GM23338 (cell line): ENCODE measurements around the gene SIDT1. TPM values are rescaled to one million over a fixed set of nuclear protein-coding genes. Genes with fewer than 3 reads are reported as not detected.

Experiments
- ATAC-seq: fragments of 200-7000 bp; cut with Tn5 transposase; 3 replicates; pipeline ENCODE4 v1.9.1; 2020
- DNase-seq: peaks from one replicate; pipeline ENCODE4 v3.0.0-alpha.2; 2015; ENCODE audit warnings: low spot score
- H2AFZ ChIP-seq: fragments of 200-600 bp; sonication (generic); 2 replicates; pipeline ENCODE4 v1.8.0; 2016; ENCODE audit warnings: antibody characterized with exemption, mild to moderate bottlenecking, moderate library complexity
- H3F3A ChIP-seq: fragments of 200-600 bp; sonication (generic); replicated peaks from 2 replicates; pipeline ENCODE4 v1.8.0; 2017; ENCODE audit warnings: antibody characterized with exemption, mixed run types, low read depth
- H3K27ac ChIP-seq: fragments of 200-600 bp; sonication (generic); 2 replicates; pipeline ENCODE4 v1.6.1; 2016; ENCODE audit warnings: low read depth
- H3K27me3 ChIP-seq: fragments of 200-600 bp; sonication (generic); 2 replicates; pipeline ENCODE4 v1.8.0; 2016; ENCODE audit warnings: mild to moderate bottlenecking, mixed run types, moderate library complexity; ENCODE audit not compliant: insufficient read depth
- H3K36me3 ChIP-seq: fragments of 200-600 bp; sonication (generic); 2 replicates; pipeline ENCODE4 v1.8.0; 2016; ENCODE audit warnings: mild to moderate bottlenecking; ENCODE audit not compliant: insufficient read depth
- H3K4me1 ChIP-seq: fragments of 200-600 bp; sonication (generic); 2 replicates; pipeline ENCODE4 v1.8.0; 2016; ENCODE audit warnings: mild to moderate bottlenecking, moderate library complexity; ENCODE audit not compliant: insufficient read depth
- H3K4me2 ChIP-seq: fragments of 200-600 bp; sonication (generic); 2 replicates; pipeline ENCODE4 v1.7.1; 2017; ENCODE audit warnings: mixed run types
- H3K4me3 ChIP-seq: fragments of 200-600 bp; sonication (generic); 2 replicates; pipeline ENCODE4 v1.6.1; 2016; ENCODE audit warnings: mixed run types
- H3K79me2 ChIP-seq: fragments of 200-600 bp; sonication (generic); replicated peaks from 2 replicates; pipeline ENCODE4 v1.8.0; 2017; ENCODE audit warnings: mild to moderate bottlenecking; ENCODE audit not compliant: insufficient read depth
- H3K9me2 ChIP-seq: fragments of 200-600 bp; sonication (generic); 2 replicates; pipeline ENCODE4 v1.8.0; 2017; ENCODE audit not compliant: insufficient read depth
- H4K20me1 ChIP-seq: fragments of 200-600 bp; sonication (generic); replicated peaks from 2 replicates; pipeline ENCODE4 v1.8.0; 2017; ENCODE audit warnings: mild to moderate bottlenecking; ENCODE audit not compliant: insufficient read depth
- H3K27ac Mint-ChIP-seq: 2 replicates; pipeline ENCODE4 v1.8.0; 2020; ENCODE audit warnings: inconsistent platforms, mild to moderate bottlenecking, moderate library complexity, mixed read lengths
- H3K27me3 Mint-ChIP-seq: 3 replicates; pipeline ENCODE4 v1.8.0; 2022; ENCODE audit warnings: low read depth, mild to moderate bottlenecking, moderate library complexity, mixed read lengths, inconsistent platforms; ENCODE audit not compliant: insufficient read depth, poor library complexity
- H3K36me3 Mint-ChIP-seq: 3 replicates; pipeline ENCODE4 v1.8.0; 2021; ENCODE audit warnings: low read depth, mild to moderate bottlenecking, inconsistent platforms, moderate library complexity, mixed read lengths
- H3K4me1 Mint-ChIP-seq: 3 replicates; pipeline ENCODE4 v1.8.0; 2020; ENCODE audit warnings: mild to moderate bottlenecking, inconsistent platforms, mixed read lengths
- H3K4me3 Mint-ChIP-seq: 3 replicates; pipeline ENCODE4 v1.8.0; 2021; ENCODE audit warnings: moderate library complexity, mild to moderate bottlenecking, inconsistent platforms, mixed read lengths
- H3K9me3 Mint-ChIP-seq: 3 replicates; pipeline ENCODE4 v1.8.0; 2020; ENCODE audit warnings: moderate library complexity, mild to moderate bottlenecking, inconsistent platforms, mixed read lengths
- JUNB ChIP-seq: IDR thresholded peaks from one replicate; pipeline ENCODE4 v1.6.1; 2016; ENCODE audit warnings: antibody characterized with exemption; ENCODE audit not compliant: unreplicated experiment
- ZNF331 ChIP-seq: fragments of 250-450 bp; sonication (Bioruptor Pico); IDR thresholded peaks from 2 replicates; pipeline ENCODE4 v1.5.0; 2020; ENCODE audit warnings: low read depth, mild to moderate bottlenecking, moderate library complexity
- polyA plus RNA-seq: library from polyadenylated mRNA; unstranded; fragments of >200 nt; fragmentation: Nextera tagmentation; extraction: Ambion mirVana; gene quantifications from 2 replicates; pipeline ENCODE4 v1.2.1, GENCODE V29; 2016
- total RNA-seq: library from RNA; depleted of rRNA; stranded (reverse); fragments of >200 nt; shearing (Covaris generic); gene quantifications from 2 replicates; pipeline ENCODE4 v1.2.3, GENCODE V29; 2014
- TF ChIP-seq, protein P1 (sequence below): fragments of 250-450 bp; sonication (Bioruptor Pico); IDR thresholded peaks from 2 replicates; pipeline ENCODE4 v1.5.0; 2020; ENCODE audit warnings: mild to moderate bottlenecking, moderate library complexity
- TF ChIP-seq, protein P2 (sequence below), 2 experiments: fragments of 200-600 bp in 1 of 2; sonication (generic) in 1 of 2; conservative IDR thresholded peaks; 2 replicates each; pipeline versions ENCODE4 v1.5.1 to v1.6.1; 2016 to 2017; ENCODE audit warnings: antibody characterized with exemption in 2 of 2, low read depth in 2 of 2, mild to moderate bottlenecking in 2 of 2, moderate library complexity in 1 of 2

Gene SIDT1
- total and polyA plus RNA-seq, 2 experiments from 2014 or later: 0.10 TPM; not detected in 1

DNA sequence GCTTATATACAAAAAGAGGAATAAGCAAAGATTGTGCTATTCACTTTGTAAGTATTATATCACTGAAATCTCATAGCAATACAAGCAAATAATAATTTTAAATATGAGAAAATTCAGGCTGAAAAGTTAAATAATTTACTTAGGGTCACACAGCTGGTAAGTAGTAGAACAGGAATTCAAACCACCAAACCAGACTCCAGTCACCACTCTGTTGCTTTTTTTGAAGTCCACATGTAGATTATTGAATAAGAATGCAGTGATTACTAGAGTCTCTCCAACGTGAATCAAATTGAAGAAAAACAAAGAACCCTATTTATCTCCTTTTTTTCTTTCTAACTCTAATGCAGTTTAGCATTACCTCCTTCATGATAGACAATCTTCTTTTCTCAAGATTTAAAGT, 33.3 kb upstream of the SIDT1 start (continued):
- TF ChIP-seq, protein P1, sequence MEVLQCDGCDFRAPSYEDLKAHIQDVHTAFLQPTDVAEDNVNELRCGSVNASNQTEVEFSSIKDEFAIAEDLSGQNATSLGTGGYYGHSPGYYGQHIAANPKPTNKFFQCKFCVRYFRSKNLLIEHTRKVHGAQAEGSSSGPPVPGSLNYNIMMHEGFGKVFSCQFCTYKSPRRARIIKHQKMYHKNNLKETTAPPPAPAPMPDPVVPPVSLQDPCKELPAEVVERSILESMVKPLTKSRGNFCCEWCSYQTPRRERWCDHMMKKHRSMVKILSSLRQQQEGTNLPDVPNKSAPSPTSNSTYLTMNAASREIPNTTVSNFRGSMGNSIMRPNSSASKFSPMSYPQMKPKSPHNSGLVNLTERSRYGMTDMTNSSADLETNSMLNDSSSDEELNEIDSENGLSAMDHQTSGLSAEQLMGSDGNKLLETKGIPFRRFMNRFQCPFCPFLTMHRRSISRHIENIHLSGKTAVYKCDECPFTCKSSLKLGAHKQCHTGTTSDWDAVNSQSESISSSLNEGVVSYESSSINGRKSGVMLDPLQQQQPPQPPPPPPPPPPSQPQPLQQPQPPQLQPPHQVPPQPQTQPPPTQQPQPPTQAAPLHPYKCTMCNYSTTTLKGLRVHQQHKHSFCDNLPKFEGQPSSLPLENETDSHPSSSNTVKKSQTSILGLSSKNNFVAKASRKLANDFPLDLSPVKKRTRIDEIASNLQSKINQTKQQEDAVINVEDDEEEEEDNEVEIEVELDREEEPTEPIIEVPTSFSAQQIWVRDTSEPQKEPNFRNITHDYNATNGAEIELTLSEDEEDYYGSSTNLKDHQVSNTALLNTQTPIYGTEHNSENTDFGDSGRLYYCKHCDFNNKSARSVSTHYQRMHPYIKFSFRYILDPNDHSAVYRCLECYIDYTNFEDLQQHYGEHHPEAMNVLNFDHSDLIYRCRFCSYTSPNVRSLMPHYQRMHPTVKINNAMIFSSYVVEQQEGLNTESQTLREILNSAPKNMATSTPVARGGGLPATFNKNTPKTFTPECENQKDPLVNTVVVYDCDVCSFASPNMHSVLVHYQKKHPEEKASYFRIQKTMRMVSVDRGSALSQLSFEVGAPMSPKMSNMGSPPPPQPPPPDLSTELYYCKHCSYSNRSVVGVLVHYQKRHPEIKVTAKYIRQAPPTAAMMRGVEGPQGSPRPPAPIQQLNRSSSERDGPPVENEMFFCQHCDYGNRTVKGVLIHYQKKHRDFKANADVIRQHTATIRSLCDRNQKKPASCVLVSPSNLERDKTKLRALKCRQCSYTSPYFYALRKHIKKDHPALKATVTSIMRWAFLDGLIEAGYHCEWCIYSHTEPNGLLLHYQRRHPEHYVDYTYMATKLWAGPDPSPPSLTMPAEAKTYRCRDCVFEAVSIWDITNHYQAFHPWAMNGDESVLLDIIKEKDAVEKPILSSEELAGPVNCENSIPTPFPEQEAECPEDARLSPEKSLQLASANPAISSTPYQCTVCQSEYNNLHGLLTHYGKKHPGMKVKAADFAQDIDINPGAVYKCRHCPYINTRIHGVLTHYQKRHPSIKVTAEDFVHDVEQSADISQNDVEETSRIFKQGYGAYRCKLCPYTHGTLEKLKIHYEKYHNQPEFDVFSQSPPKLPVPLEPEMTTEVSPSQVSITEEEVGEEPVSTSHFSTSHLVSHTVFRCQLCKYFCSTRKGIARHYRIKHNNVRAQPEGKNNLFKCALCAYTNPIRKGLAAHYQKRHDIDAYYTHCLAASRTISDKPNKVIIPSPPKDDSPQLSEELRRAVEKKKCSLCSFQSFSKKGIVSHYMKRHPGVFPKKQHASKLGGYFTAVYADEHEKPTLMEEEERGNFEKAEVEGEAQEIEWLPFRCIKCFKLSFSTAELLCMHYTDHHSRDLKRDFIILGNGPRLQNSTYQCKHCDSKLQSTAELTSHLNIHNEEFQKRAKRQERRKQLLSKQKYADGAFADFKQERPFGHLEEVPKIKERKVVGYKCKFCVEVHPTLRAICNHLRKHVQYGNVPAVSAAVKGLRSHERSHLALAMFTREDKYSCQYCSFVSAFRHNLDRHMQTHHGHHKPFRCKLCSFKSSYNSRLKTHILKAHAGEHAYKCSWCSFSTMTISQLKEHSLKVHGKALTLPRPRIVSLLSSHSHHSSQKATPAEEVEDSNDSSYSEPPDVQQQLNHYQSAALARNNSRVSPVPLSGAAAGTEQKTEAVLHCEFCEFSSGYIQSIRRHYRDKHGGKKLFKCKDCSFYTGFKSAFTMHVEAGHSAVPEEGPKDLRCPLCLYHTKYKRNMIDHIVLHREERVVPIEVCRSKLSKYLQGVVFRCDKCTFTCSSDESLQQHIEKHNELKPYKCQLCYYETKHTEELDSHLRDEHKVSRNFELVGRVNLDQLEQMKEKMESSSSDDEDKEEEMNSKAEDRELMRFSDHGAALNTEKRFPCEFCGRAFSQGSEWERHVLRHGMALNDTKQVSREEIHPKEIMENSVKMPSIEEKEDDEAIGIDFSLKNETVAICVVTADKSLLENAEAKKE: no peak
- no peak for TF ChIP-seq ZNF331 (CRISPR knock-in tag)
- TF ChIP-seq, protein P2, sequence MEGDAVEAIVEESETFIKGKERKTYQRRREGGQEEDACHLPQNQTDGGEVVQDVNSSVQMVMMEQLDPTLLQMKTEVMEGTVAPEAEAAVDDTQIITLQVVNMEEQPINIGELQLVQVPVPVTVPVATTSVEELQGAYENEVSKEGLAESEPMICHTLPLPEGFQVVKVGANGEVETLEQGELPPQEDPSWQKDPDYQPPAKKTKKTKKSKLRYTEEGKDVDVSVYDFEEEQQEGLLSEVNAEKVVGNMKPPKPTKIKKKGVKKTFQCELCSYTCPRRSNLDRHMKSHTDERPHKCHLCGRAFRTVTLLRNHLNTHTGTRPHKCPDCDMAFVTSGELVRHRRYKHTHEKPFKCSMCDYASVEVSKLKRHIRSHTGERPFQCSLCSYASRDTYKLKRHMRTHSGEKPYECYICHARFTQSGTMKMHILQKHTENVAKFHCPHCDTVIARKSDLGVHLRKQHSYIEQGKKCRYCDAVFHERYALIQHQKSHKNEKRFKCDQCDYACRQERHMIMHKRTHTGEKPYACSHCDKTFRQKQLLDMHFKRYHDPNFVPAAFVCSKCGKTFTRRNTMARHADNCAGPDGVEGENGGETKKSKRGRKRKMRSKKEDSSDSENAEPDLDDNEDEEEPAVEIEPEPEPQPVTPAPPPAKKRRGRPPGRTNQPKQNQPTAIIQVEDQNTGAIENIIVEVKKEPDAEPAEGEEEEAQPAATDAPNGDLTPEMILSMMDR (conservative IDR thresholded peaks at IDR 0.05; ENCODE audit: low read depth in 2 of 2): no peak

DNA sequence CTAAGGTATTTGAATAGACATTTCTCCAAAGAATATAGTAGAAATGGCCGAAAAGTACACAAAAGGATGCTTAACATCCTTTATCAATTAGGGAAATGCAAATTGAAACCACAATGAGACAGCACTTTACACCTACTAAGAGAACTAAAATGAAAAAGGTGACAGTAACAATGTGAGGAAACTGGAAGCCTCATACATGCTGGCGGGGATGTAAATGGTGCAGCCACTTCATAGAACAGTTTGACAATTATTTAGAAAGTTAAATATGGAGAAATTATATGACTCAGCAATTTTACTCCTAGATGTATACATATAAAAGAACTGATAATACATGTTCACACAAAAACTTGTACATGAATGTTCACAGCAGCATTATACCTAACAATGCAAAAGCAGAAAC, 30.8 kb upstream of the SIDT1 start:
- H2AFZ ChIP-seq: no peak overlapping the region
- no peak overlapping the region for H3K4me2 ChIP-seq
- TF ChIP-seq JUNB: no peak
- Mint-ChIP-seq H3K4me3 (no peak overlapping the region), H3K27me3 (no peaks in the 10 kb centered on the region), H3K36me3 (peaks cover 3% of the 10 kb centered on the region; the same call in 1 of the 3 replicates), H3K9me3 (no peaks in the 10 kb centered on the region), H3K27ac (peak overlapping the region; percentile 93), H3K4me1 (no peaks in the 10 kb centered on the region; the same call in 2 of the 3 replicates)
- no peaks in the 10 kb centered on the region for H4K20me1 ChIP-seq
- no peak overlapping the region for H3K27ac ChIP-seq
- H3K9me2 ChIP-seq: no peaks in the 10 kb centered on the region
- DNase-seq (no peak), ATAC-seq (no peak)
- H3F3A ChIP-seq: no peaks in the 10 kb centered on the region
- H3K4me1 ChIP-seq: no peaks in the 10 kb centered on the region
- H3K36me3 ChIP-seq: no peaks in the 10 kb centered on the region
- H3K79me2 ChIP-seq: no peaks in the 10 kb centered on the region
- H3K27me3 ChIP-seq: no peaks in the 10 kb centered on the region
- no peak overlapping the region for H3K4me3 ChIP-seq
